ENCODE results near the gene MME. TPM values are rescaled to one million over a fixed set of nuclear protein-coding genes. Genes with fewer than 3 reads are reported as not detected.

Gene MME
- total RNA-seq, 1 donor from 2014 or later: 14.5 TPM

DNA sequence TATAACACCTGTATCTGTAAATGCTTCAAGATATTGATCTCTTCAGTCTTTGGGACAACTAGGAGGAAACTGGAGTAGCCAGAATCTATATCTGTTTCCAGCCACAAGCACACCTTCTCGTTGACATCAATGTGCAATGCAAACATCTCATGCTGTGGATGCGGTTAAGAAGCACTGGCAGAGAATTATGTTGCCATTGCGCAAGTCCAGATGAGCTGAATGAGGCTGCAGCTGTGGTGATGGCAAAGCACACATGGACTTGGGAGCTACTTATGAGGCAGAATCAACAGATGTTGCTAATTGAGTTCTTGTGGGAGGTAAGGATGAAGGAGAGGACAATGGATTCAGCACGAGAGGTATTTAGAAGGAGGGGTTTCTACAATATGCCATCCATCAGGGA lies 122.5 kb downstream of the MME start:
- Mint-ChIP-seq H3K4me3 (ENCODE audit: unreplicated experiment) (no peak overlapping the region), H3K36me3 (ENCODE audit: unreplicated experiment) (no peaks in the 10 kb centered on the region), H3K9me3 (ENCODE audit: unreplicated experiment) (no peaks in the 10 kb centered on the region), H3K27me3 (ENCODE audit: unreplicated experiment) (peaks cover 9% of the 10 kb centered on the region), H3K27ac (ENCODE audit: unreplicated experiment) (no peak overlapping the region), H3K4me1 (ENCODE audit: unreplicated experiment) (no peaks in the 10 kb centered on the region)
- TF ChIP-seq, protein P1, sequence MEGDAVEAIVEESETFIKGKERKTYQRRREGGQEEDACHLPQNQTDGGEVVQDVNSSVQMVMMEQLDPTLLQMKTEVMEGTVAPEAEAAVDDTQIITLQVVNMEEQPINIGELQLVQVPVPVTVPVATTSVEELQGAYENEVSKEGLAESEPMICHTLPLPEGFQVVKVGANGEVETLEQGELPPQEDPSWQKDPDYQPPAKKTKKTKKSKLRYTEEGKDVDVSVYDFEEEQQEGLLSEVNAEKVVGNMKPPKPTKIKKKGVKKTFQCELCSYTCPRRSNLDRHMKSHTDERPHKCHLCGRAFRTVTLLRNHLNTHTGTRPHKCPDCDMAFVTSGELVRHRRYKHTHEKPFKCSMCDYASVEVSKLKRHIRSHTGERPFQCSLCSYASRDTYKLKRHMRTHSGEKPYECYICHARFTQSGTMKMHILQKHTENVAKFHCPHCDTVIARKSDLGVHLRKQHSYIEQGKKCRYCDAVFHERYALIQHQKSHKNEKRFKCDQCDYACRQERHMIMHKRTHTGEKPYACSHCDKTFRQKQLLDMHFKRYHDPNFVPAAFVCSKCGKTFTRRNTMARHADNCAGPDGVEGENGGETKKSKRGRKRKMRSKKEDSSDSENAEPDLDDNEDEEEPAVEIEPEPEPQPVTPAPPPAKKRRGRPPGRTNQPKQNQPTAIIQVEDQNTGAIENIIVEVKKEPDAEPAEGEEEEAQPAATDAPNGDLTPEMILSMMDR (IDR thresholded peaks at IDR 0.05): no peak
- no peak for DNase-seq (ENCODE audit: extremely low spot score, unreplicated experiment)

DNA sequence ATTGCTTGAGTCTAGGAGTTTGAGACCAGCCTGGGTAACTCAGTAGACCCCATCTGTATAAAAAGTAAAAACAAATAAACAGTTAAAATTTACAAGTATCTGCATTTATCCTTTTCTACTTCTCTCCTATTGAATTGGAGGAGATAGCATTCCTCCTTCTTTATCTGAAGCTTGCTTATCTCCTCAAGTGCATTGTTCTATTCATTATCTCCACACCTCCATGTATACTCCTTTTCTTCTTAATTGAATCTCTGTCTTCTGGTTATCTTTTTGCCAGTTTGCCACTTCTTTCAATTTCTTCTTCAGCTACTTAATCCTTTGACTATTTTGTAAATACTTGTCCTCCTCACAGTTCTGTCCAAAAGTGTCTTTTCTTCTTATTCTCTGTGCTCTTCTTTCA lies 124.7 kb downstream of the MME start:
- no peak for DNase-seq (ENCODE audit: extremely low spot score, unreplicated experiment)
- Mint-ChIP-seq H3K9me3 (ENCODE audit: unreplicated experiment) (no peaks in the 10 kb centered on the region), H3K27ac (ENCODE audit: unreplicated experiment) (no peak overlapping the region), H3K27me3 (ENCODE audit: unreplicated experiment) (peaks cover 9% of the 10 kb centered on the region), H3K4me3 (ENCODE audit: unreplicated experiment) (no peak overlapping the region), H3K36me3 (ENCODE audit: unreplicated experiment) (no peaks in the 10 kb centered on the region), H3K4me1 (ENCODE audit: unreplicated experiment) (no peaks in the 10 kb centered on the region)
- TF ChIP-seq, protein P1 (IDR thresholded peaks at IDR 0.05): no peak

DNA sequence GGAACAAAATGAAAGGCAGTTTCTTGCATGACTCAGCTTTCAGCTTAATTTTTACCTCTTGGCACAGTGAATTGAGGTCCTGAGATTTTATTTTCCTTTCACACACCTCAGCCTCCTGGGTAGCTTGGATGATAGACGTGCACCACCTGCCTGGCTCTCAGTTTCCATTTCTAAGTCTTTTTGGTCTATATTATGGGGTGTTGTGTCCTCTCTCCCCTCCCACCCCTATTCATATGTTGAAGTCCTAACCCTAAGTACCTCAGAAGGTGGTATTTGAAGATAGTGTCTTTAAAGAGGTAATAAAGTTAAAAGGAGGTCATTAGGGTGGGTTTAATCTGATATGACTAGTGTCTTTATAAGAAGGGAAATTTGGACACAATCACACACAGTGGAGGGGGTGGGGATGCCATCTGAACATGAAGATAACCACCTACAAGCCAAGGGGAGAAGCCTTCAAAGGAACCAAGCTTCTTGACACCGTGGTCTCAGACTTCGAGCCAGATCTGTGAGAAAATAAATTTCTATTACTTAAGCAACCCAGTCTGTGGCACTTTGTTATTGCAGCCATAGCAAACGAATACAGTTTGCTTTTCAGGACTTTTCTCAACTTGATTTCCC lies 128.2 kb downstream of the MME start:
- Mint-ChIP-seq H3K27me3 (ENCODE audit: unreplicated experiment) (no peaks in the 10 kb centered on the region), H3K4me3 (ENCODE audit: unreplicated experiment) (no peak overlapping the region), H3K36me3 (ENCODE audit: unreplicated experiment) (no peaks in the 10 kb centered on the region), H3K9me3 (ENCODE audit: unreplicated experiment) (no peaks in the 10 kb centered on the region), H3K27ac (ENCODE audit: unreplicated experiment) (no peak overlapping the region), H3K4me1 (ENCODE audit: unreplicated experiment) (no peaks in the 10 kb centered on the region)
- DNase-seq (ENCODE audit: extremely low spot score, unreplicated experiment): no peak
- TF ChIP-seq, protein P1 (IDR thresholded peaks at IDR 0.05): no peak

DNA sequence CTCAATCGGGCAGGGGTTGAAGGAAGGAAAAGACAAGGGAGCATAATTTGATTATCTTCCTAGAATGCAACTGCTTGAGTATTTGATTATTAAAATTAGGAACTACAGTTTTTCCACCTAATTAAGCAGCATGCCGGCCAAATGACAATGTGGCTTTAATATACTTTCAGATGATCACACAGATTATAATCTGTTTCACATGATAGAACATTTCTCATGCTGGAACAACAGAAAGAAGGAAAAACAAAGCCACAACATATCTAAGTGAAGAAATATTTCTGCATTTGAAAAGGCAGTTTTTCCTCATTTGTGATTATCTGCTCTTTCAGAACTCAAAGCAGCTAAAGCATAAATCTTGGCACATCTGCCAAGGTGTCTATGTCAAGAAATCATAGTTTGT lies 130.6 kb downstream of the MME start:
- no peaks in the 10 kb centered on the region for H3K9me3 Mint-ChIP-seq (ENCODE audit: unreplicated experiment)
- no peak for DNase-seq (ENCODE audit: extremely low spot score, unreplicated experiment)
- TF ChIP-seq, protein P1 (IDR thresholded peaks at IDR 0.05): no peak
- H3K27me3 Mint-ChIP-seq (ENCODE audit: unreplicated experiment): no peaks in the 10 kb centered on the region
- H3K36me3 Mint-ChIP-seq (ENCODE audit: unreplicated experiment): no peaks in the 10 kb centered on the region
- H3K4me1 Mint-ChIP-seq (ENCODE audit: unreplicated experiment): no peaks in the 10 kb centered on the region
- H3K27ac Mint-ChIP-seq (ENCODE audit: unreplicated experiment): no peak overlapping the region
- H3K4me3 Mint-ChIP-seq (ENCODE audit: unreplicated experiment): no peak overlapping the region

DNA sequence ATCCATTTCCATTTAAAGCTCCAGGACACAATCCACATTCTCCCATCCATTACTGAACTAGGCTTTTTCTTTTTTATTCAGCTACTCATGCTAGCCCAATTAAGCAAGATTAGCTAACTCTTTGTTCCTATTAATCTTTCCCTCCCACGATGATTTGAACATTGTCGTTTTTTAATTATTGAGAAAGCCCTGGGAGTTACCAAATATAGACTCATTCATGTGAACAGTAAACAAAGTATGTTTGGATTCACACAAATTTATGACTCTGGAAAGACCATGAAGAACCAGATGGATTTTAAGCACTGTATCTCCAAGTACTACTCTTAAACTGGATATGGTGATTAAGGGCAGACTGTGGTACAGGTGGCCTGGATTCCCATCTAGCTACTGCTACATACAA lies 131.1 kb downstream of the MME start:
- H3K27me3 Mint-ChIP-seq (ENCODE audit: unreplicated experiment): no peaks in the 10 kb centered on the region
- no peaks in the 10 kb centered on the region for H3K36me3 Mint-ChIP-seq (ENCODE audit: unreplicated experiment)
- TF ChIP-seq, protein P1 (IDR thresholded peaks at IDR 0.05): no peak
- H3K4me3 Mint-ChIP-seq (ENCODE audit: unreplicated experiment): no peak overlapping the region
- no peaks in the 10 kb centered on the region for H3K9me3 Mint-ChIP-seq (ENCODE audit: unreplicated experiment)
- no peak overlapping the region for H3K27ac Mint-ChIP-seq (ENCODE audit: unreplicated experiment)
- H3K4me1 Mint-ChIP-seq (ENCODE audit: unreplicated experiment): no peaks in the 10 kb centered on the region
- no peak for DNase-seq (ENCODE audit: extremely low spot score, unreplicated experiment)
